ENCODE results near the gene ATXN2. TPM values are rescaled to one million over a fixed set of nuclear protein-coding genes. Genes with fewer than 3 reads are reported as not detected.
"Not testable (repeated sequence)": the region's sequence is repeated elsewhere in the genome, so short reads cannot be mapped to it uniquely, and the experiment has no call there.

ATXN2 gene
- total RNA-seq, 2 donors from 2014 or later: 40.4 to 54.7 TPM

- no peak overlapping the region for H3K27ac Mint-ChIP-seq
- no peak overlapping the region for H3K4me3 Mint-ChIP-seq
- peaks cover 57% of the 10 kb centered on the region for H3K36me3 Mint-ChIP-seq (ENCODE audit: low read depth)
- H3K9me3 Mint-ChIP-seq: no peaks in the 10 kb centered on the region
- H3K4me1 Mint-ChIP-seq: no peaks in the 10 kb centered on the region
- no peaks in the 10 kb centered on the region for H3K27me3 Mint-ChIP-seq
- no peak for ATAC-seq (replicated peaks)
Observed at GRCh38 chr12:111467092-111467856, 131.8 kb downstream of the ATXN2 start.

GRCh38 chr12:111462210-111462769, 136.8 kb downstream of the ATXN2 start:
- H3K4me3 Mint-ChIP-seq: no peak overlapping the region

GRCh38 chr12:111460111-111460510, 139.0 kb downstream of the ATXN2 start:
- peaks cover 29% of the 10 kb centered on the region for H3K36me3 Mint-ChIP-seq (ENCODE audit: low read depth)

More at GRCh38 chr12:111462210-111462769, 136.8 kb downstream of the ATXN2 start:
- Mint-ChIP-seq H3K4me1 (no peaks in the 10 kb centered on the region), H3K36me3 (ENCODE audit: low read depth) (peaks cover 22% of the 10 kb centered on the region), H3K27me3 (no peaks in the 10 kb centered on the region), H3K9me3 (no peaks in the 10 kb centered on the region), H3K27ac (no peak overlapping the region)
- ATAC-seq (replicated peaks): no peak

GRCh38 chr12:111458546-111459172, 140.5 kb downstream of the ATXN2 start:
- Mint-ChIP-seq H3K4me1 (peaks cover 8% of the 10 kb centered on the region), H3K27me3 (no peaks in the 10 kb centered on the region), H3K27ac (no peak overlapping the region), H3K36me3 (ENCODE audit: low read depth) (peaks cover 28% of the 10 kb centered on the region), H3K4me3 (no peak overlapping the region), H3K9me3 (no peaks in the 10 kb centered on the region)
- no peak for ATAC-seq (replicated peaks)

More at GRCh38 chr12:111460111-111460510, 139.0 kb downstream of the ATXN2 start:
- not testable (repeated sequence) for ATAC-seq (replicated peaks); H3K27ac Mint-ChIP-seq; H3K4me1 Mint-ChIP-seq; H3K9me3 Mint-ChIP-seq; H3K27me3 Mint-ChIP-seq; H3K4me3 Mint-ChIP-seq

- Mint-ChIP-seq H3K36me3 (ENCODE audit: low read depth) (peaks cover 36% of the 10 kb centered on the region), H3K4me3 (no peak overlapping the region), H3K9me3 (no peaks in the 10 kb centered on the region), H3K27me3 (no peaks in the 10 kb centered on the region), H3K27ac (no peak overlapping the region), H3K4me1 (peaks cover 8% of the 10 kb centered on the region)
- ATAC-seq (replicated peaks): no peak
Observed at GRCh38 chr12:111457577-111457976, 141.5 kb downstream of the ATXN2 start.

- no peaks in the 10 kb centered on the region for H3K27me3 Mint-ChIP-seq
- no peak overlapping the region for H3K4me3 Mint-ChIP-seq
- H3K4me1 Mint-ChIP-seq: peaks cover 8% of the 10 kb centered on the region
- no peak for ATAC-seq (replicated peaks)
- peaks cover 36% of the 10 kb centered on the region for H3K36me3 Mint-ChIP-seq (ENCODE audit: low read depth)
- no peak overlapping the region for H3K27ac Mint-ChIP-seq
- no peaks in the 10 kb centered on the region for H3K9me3 Mint-ChIP-seq
Observed at GRCh38 chr12:111457071-111457470, 142.0 kb downstream of the ATXN2 start.

- no peak overlapping the region for H3K4me3 Mint-ChIP-seq
- H3K27ac Mint-ChIP-seq: peak overlapping the region; percentile 34
- no peaks in the 10 kb centered on the region for H3K9me3 Mint-ChIP-seq
- H3K27me3 Mint-ChIP-seq: no peaks in the 10 kb centered on the region
- ATAC-seq (replicated peaks): no peak
- H3K36me3 Mint-ChIP-seq (ENCODE audit: low read depth): peaks cover 50% of the 10 kb centered on the region
- peaks cover 18% of the 10 kb centered on the region for H3K4me1 Mint-ChIP-seq
Observed at GRCh38 chr12:111455448-111456320, 143.4 kb downstream of the ATXN2 start.

- Mint-ChIP-seq H3K4me1 (peaks cover 22% of the 10 kb centered on the region), H3K9me3 (no peaks in the 10 kb centered on the region), H3K36me3 (ENCODE audit: low read depth) (peaks cover 58% of the 10 kb centered on the region), H3K4me3 (no peak overlapping the region), H3K27ac (no peak overlapping the region), H3K27me3 (no peaks in the 10 kb centered on the region)
- no peak for ATAC-seq (replicated peaks)
Observed at GRCh38 chr12:111454716-111455447, 144.2 kb downstream of the ATXN2 start.

GRCh38 chr12:111454311-111454710, 144.8 kb downstream of the ATXN2 start:
- Mint-ChIP-seq H3K27ac (no peak overlapping the region), H3K27me3 (no peaks in the 10 kb centered on the region), H3K9me3 (no peaks in the 10 kb centered on the region), H3K4me1 (peaks cover 22% of the 10 kb centered on the region), H3K4me3 (no peak overlapping the region), H3K36me3 (ENCODE audit: low read depth) (peaks cover 63% of the 10 kb centered on the region)
- ATAC-seq (replicated peaks): no peak

- Mint-ChIP-seq H3K27ac (no peak overlapping the region), H3K27me3 (no peaks in the 10 kb centered on the region), H3K36me3 (ENCODE audit: low read depth) (peaks cover 69% of the 10 kb centered on the region), H3K9me3 (no peaks in the 10 kb centered on the region), H3K4me1 (peaks cover 22% of the 10 kb centered on the region), H3K4me3 (no peak overlapping the region)
- ATAC-seq (replicated peaks): no peak
Observed at GRCh38 chr12:111453071-111453989, 145.8 kb downstream of the ATXN2 start.

GRCh38 chr12:111451649-111452129, 147.4 kb downstream of the ATXN2 start:
- no peaks in the 10 kb centered on the region for H3K9me3 Mint-ChIP-seq
- no peak overlapping the region for H3K27ac Mint-ChIP-seq
- H3K36me3 Mint-ChIP-seq (ENCODE audit: low read depth): peaks cover 82% of the 10 kb centered on the region
- peak; percentile 40 for ATAC-seq (replicated peaks)
- H3K4me3 Mint-ChIP-seq: no peak overlapping the region
- no peaks in the 10 kb centered on the region for H3K27me3 Mint-ChIP-seq
- H3K4me1 Mint-ChIP-seq: peaks cover 22% of the 10 kb centered on the region

- ATAC-seq (replicated peaks): no peak
- Mint-ChIP-seq H3K4me3 (no peak overlapping the region), H3K27ac (no peak overlapping the region), H3K27me3 (no peaks in the 10 kb centered on the region), H3K9me3 (no peaks in the 10 kb centered on the region), H3K36me3 (ENCODE audit: low read depth) (peaks cover 84% of the 10 kb centered on the region), H3K4me1 (peaks cover 22% of the 10 kb centered on the region)
Observed at GRCh38 chr12:111451232-111451631, 147.9 kb downstream of the ATXN2 start.

GRCh38 chr12:111450676-111451075, 148.4 kb downstream of the ATXN2 start:
- ATAC-seq (replicated peaks): no peak
- no peak overlapping the region for H3K4me3 Mint-ChIP-seq
- H3K36me3 Mint-ChIP-seq (ENCODE audit: low read depth): peaks cover 84% of the 10 kb centered on the region
- H3K4me1 Mint-ChIP-seq: peaks cover 23% of the 10 kb centered on the region
- no peaks in the 10 kb centered on the region for H3K27me3 Mint-ChIP-seq
- H3K9me3 Mint-ChIP-seq: no peaks in the 10 kb centered on the region
- H3K27ac Mint-ChIP-seq: no peak overlapping the region

Measured in activated T-helper 17 cell treated with anti-CD3 and anti-CD28 coated beads, Interleukin-2, amount 50 U/mL, for 72 hours (primary cell).